WTC11 (cell line): ENCODE measurements around the gene MAEA. TPM values are rescaled to one million over a fixed set of nuclear protein-coding genes. Genes with fewer than 3 reads are reported as not detected.

Source experiments
- ATAC-seq: fragments of 200-7000 bp; cut with Tn5 transposase; 2 replicates; pipeline ENCODE4 v1.10.0; 2021; ENCODE audit warnings: mild to moderate bottlenecking, moderate library complexity
- CTCF ChIA-PET: fragments of 300-600 bp; sonication (Branson Sonifier 250); formaldehyde crosslinking; loops from one replicate; lab custom pipeline; 2021; ENCODE audit warnings: antibody characterized with exemption; lab: Charles Lee
- POLR2A ChIA-PET: fragments of 350-600 bp; sonication (Branson Sonifier 250); formaldehyde crosslinking; loops from one replicate; lab custom pipeline; 2021; ENCODE audit warnings: antibody characterized with exemption; lab: Charles Lee
- DNase-seq: peaks from one replicate; pipeline ENCODE4 v3.0.0; 2021; ENCODE audit warnings: low spot score
- H3K27ac Mint-ChIP-seq: 2 replicates; pipeline ENCODE4 v1.8.0; 2021; ENCODE audit warnings: mixed read lengths
- H3K27me3 Mint-ChIP-seq: 2 replicates; pipeline ENCODE4 v1.8.0; 2021; ENCODE audit warnings: low read depth, mild to moderate bottlenecking, moderate library complexity, mixed read lengths
- H3K36me3 Mint-ChIP-seq: 2 replicates; pipeline ENCODE4 v1.8.0; 2021; ENCODE audit warnings: mixed read lengths
- H3K4me1 Mint-ChIP-seq: 2 replicates; pipeline ENCODE4 v1.8.0; 2022; ENCODE audit warnings: mixed read lengths
- H3K4me3 Mint-ChIP-seq: 2 replicates; pipeline ENCODE4 v1.8.0; 2021; ENCODE audit warnings: mild to moderate bottlenecking, moderate library complexity, mixed read lengths
- H3K9me3 Mint-ChIP-seq: 2 replicates; pipeline ENCODE4 v1.8.0; 2021; ENCODE audit warnings: mixed read lengths
- ARID4B ChIP-seq: sonication (generic); formaldehyde crosslinking; IDR thresholded peaks from 2 replicates; pipeline ENCODE4 v1.8.0; 2023; ENCODE audit warnings: missing genetic modification reagents, mild to moderate bottlenecking, borderline replicate concordance
- CREB1 ChIP-seq: sonication (generic); formaldehyde crosslinking; IDR thresholded peaks from 2 replicates; pipeline ENCODE4 v1.8.0; 2023; ENCODE audit warnings: mild to moderate bottlenecking, missing genetic modification reagents
- CREM ChIP-seq: sonication (generic); formaldehyde crosslinking; IDR thresholded peaks from 2 replicates; pipeline ENCODE4 v1.8.1; 2022; ENCODE audit warnings: mild to moderate bottlenecking, missing genetic modification reagents, moderate library complexity
- MXD4 ChIP-seq: fragments of 250-450 bp; sonication (Bioruptor Pico); IDR thresholded peaks from 2 replicates; pipeline ENCODE4 v1.8.0; 2021; ENCODE audit warnings: mild to moderate bottlenecking, moderate library complexity, borderline replicate concordance
- MYBL2 ChIP-seq: sonication (generic); formaldehyde crosslinking; IDR thresholded peaks from 2 replicates; pipeline ENCODE4 v1.8.1; 2023; ENCODE audit warnings: mild to moderate bottlenecking, moderate library complexity, missing genetic modification reagents
- SP1 ChIP-seq: sonication (generic); formaldehyde crosslinking; conservative IDR thresholded peaks from 2 replicates; pipeline ENCODE4 v1.8.1; 2022; ENCODE audit warnings: missing genetic modification reagents
- TEAD1 ChIP-seq: sonication (generic); formaldehyde crosslinking; IDR thresholded peaks from 2 replicates; pipeline ENCODE4 v1.8.0; 2022; ENCODE audit warnings: mild to moderate bottlenecking, missing genetic modification reagents
- TP53 ChIP-seq: sonication (generic); formaldehyde crosslinking; IDR thresholded peaks from 2 replicates; pipeline ENCODE4 v1.8.1; 2023; ENCODE audit warnings: mild to moderate bottlenecking, missing genetic modification reagents
- ZNF219 ChIP-seq: sonication (generic); formaldehyde crosslinking; IDR thresholded peaks from 2 replicates; pipeline ENCODE4 v1.8.0; 2023; ENCODE audit warnings: missing genetic modification reagents, mild to moderate bottlenecking, borderline replicate concordance
- total RNA-seq: library from RNA; stranded (reverse); gene quantifications from 3 replicates; pipeline ENCODE4 v1.2.3, GENCODE V29; 2021
- TF ChIP-seq, protein P1 (sequence below): fragments of 250-450 bp; sonication (Bioruptor Pico); IDR thresholded peaks from 2 replicates; pipeline ENCODE4 v1.9.0; 2021; ENCODE audit warnings: mild to moderate bottlenecking
- TF ChIP-seq, protein P2 (sequence below): fragments of 200-600 bp; IDR thresholded peaks from 2 replicates; pipeline ENCODE4 v1.8.0; 2022; ENCODE audit warnings: antibody characterized with exemption
- TF ChIP-seq, protein P3 (sequence below): sonication (generic); formaldehyde crosslinking; IDR thresholded peaks from 2 replicates; pipeline ENCODE4 v1.8.0; 2022; ENCODE audit warnings: missing genetic modification reagents
- TF ChIP-seq, protein P4 (sequence below): sonication (generic); formaldehyde crosslinking; IDR thresholded peaks from 2 replicates; pipeline ENCODE4 v1.8.0; 2022; ENCODE audit warnings: mild to moderate bottlenecking, missing genetic modification reagents
- TF ChIP-seq, protein P5 (sequence below): sonication (generic); formaldehyde crosslinking; IDR thresholded peaks from 2 replicates; pipeline ENCODE4 v1.8.1; 2023; ENCODE audit warnings: mild to moderate bottlenecking, missing genetic modification reagents
- TF ChIP-seq, protein P6 (sequence below): sonication (generic); formaldehyde crosslinking; IDR thresholded peaks from 2 replicates; pipeline ENCODE4 v1.8.1; 2023; ENCODE audit warnings: mild to moderate bottlenecking, missing genetic modification reagents

Gene MAEA
- total RNA-seq, 1 experiment from 2014 or later = 86.9 TPM

- TF ChIP-seq, protein P1, sequence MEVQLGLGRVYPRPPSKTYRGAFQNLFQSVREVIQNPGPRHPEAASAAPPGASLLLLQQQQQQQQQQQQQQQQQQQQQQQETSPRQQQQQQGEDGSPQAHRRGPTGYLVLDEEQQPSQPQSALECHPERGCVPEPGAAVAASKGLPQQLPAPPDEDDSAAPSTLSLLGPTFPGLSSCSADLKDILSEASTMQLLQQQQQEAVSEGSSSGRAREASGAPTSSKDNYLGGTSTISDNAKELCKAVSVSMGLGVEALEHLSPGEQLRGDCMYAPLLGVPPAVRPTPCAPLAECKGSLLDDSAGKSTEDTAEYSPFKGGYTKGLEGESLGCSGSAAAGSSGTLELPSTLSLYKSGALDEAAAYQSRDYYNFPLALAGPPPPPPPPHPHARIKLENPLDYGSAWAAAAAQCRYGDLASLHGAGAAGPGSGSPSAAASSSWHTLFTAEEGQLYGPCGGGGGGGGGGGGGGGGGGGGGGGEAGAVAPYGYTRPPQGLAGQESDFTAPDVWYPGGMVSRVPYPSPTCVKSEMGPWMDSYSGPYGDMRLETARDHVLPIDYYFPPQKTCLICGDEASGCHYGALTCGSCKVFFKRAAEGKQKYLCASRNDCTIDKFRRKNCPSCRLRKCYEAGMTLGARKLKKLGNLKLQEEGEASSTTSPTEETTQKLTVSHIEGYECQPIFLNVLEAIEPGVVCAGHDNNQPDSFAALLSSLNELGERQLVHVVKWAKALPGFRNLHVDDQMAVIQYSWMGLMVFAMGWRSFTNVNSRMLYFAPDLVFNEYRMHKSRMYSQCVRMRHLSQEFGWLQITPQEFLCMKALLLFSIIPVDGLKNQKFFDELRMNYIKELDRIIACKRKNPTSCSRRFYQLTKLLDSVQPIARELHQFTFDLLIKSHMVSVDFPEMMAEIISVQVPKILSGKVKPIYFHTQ (CRISPR knock-in tag) = no peak
- TF ChIP-seq, protein P2, sequence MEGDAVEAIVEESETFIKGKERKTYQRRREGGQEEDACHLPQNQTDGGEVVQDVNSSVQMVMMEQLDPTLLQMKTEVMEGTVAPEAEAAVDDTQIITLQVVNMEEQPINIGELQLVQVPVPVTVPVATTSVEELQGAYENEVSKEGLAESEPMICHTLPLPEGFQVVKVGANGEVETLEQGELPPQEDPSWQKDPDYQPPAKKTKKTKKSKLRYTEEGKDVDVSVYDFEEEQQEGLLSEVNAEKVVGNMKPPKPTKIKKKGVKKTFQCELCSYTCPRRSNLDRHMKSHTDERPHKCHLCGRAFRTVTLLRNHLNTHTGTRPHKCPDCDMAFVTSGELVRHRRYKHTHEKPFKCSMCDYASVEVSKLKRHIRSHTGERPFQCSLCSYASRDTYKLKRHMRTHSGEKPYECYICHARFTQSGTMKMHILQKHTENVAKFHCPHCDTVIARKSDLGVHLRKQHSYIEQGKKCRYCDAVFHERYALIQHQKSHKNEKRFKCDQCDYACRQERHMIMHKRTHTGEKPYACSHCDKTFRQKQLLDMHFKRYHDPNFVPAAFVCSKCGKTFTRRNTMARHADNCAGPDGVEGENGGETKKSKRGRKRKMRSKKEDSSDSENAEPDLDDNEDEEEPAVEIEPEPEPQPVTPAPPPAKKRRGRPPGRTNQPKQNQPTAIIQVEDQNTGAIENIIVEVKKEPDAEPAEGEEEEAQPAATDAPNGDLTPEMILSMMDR = no peak
- TF ChIP-seq MXD4 (CRISPR knock-in tag) = no peak
Observed at GRCh38 chr4:1246901-1247863, 42.5 kb upstream of the MAEA start (continued).

- Mint-ChIP-seq H3K4me1 (peaks cover 16% of the 10 kb centered on the region), H3K36me3 (peaks cover 30% of the 10 kb centered on the region), H3K9me3 (peaks cover 25% of the 10 kb centered on the region), H3K4me3 (peak overlapping the region; percentile 70), H3K27ac (no peak overlapping the region), H3K27me3 (peaks cover 15% of the 10 kb centered on the region)
- peak; percentile 47 for DNase-seq
- ATAC-seq = no peak
- ChIA-PET CTCF (interaction anchor here (1.0 to 1.6 kb wide), 2 partner anchors 98 to 108 kb away, joined by 4 to 5 read pairs; no protein-coding TSS in a partner anchor), POLR2A (interaction anchor here (1.0 kb wide), 1 partner anchor 39 kb away, joined by 3 read pairs; no protein-coding TSS in a partner anchor)
- TF ChIP-seq ARID4B (CRISPR knock-in tag) = peak; percentile 58; the same call in 1 of the 2 replicates
- no peak for TF ChIP-seq TP53 (CRISPR knock-in tag)
- TF ChIP-seq, protein P3, sequence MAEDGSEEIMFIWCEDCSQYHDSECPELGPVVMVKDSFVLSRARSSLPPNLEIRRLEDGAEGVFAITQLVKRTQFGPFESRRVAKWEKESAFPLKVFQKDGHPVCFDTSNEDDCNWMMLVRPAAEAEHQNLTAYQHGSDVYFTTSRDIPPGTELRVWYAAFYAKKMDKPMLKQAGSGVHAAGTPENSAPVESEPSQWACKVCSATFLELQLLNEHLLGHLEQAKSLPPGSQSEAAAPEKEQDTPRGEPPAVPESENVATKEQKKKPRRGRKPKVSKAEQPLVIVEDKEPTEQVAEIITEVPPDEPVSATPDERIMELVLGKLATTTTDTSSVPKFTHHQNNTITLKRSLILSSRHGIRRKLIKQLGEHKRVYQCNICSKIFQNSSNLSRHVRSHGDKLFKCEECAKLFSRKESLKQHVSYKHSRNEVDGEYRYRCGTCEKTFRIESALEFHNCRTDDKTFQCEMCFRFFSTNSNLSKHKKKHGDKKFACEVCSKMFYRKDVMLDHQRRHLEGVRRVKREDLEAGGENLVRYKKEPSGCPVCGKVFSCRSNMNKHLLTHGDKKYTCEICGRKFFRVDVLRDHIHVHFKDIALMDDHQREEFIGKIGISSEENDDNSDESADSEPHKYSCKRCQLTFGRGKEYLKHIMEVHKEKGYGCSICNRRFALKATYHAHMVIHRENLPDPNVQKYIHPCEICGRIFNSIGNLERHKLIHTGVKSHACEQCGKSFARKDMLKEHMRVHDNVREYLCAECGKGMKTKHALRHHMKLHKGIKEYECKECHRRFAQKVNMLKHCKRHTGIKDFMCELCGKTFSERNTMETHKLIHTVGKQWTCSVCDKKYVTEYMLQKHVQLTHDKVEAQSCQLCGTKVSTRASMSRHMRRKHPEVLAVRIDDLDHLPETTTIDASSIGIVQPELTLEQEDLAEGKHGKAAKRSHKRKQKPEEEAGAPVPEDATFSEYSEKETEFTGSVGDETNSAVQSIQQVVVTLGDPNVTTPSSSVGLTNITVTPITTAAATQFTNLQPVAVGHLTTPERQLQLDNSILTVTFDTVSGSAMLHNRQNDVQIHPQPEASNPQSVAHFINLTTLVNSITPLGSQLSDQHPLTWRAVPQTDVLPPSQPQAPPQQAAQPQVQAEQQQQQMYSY (CRISPR knock-in tag) = no peak
- TF ChIP-seq ZNF219 (CRISPR knock-in tag) = 0 out of 2 replicates have a peak, but pooled peaks have one; percentile 42
- TF ChIP-seq, protein P4, sequence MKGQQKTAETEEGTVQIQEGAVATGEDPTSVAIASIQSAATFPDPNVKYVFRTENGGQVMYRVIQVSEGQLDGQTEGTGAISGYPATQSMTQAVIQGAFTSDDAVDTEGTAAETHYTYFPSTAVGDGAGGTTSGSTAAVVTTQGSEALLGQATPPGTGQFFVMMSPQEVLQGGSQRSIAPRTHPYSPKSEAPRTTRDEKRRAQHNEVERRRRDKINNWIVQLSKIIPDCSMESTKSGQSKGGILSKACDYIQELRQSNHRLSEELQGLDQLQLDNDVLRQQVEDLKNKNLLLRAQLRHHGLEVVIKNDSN (CRISPR knock-in tag) = 0 out of 2 replicates have a peak, but pooled peaks have one; percentile 26
- TF ChIP-seq TEAD1 (CRISPR knock-in tag) = 0 out of 2 replicates have a peak, but pooled peaks have one; percentile 20
- TF ChIP-seq, protein P5, sequence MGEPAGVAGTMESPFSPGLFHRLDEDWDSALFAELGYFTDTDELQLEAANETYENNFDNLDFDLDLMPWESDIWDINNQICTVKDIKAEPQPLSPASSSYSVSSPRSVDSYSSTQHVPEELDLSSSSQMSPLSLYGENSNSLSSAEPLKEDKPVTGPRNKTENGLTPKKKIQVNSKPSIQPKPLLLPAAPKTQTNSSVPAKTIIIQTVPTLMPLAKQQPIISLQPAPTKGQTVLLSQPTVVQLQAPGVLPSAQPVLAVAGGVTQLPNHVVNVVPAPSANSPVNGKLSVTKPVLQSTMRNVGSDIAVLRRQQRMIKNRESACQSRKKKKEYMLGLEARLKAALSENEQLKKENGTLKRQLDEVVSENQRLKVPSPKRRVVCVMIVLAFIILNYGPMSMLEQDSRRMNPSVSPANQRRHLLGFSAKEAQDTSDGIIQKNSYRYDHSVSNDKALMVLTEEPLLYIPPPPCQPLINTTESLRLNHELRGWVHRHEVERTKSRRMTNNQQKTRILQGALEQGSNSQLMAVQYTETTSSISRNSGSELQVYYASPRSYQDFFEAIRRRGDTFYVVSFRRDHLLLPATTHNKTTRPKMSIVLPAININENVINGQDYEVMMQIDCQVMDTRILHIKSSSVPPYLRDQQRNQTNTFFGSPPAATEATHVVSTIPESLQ = no peak
- TF ChIP-seq CREB1 (CRISPR knock-in tag) = no peak
- TF ChIP-seq CREM = 0 out of 2 replicates have a peak, but pooled peaks have one; percentile 7
- TF ChIP-seq, protein P6, sequence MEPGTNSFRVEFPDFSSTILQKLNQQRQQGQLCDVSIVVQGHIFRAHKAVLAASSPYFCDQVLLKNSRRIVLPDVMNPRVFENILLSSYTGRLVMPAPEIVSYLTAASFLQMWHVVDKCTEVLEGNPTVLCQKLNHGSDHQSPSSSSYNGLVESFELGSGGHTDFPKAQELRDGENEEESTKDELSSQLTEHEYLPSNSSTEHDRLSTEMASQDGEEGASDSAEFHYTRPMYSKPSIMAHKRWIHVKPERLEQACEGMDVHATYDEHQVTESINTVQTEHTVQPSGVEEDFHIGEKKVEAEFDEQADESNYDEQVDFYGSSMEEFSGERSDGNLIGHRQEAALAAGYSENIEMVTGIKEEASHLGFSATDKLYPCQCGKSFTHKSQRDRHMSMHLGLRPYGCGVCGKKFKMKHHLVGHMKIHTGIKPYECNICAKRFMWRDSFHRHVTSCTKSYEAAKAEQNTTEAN (CRISPR knock-in tag) = 0 out of 2 replicates have a peak, but pooled peaks have one; percentile 44
- peak; percentile 70; the same call in 1 of the 2 replicates for TF ChIP-seq MYBL2
- peak; percentile 43 for TF ChIP-seq SP1
Observed at GRCh38 chr4:1247864-1248244, 41.8 kb upstream of the MAEA start.
